Measurements from ENCODE around the gene SLC34A3. TPM values are rescaled to one million over a fixed set of nuclear protein-coding genes. Genes with fewer than 3 reads are reported as not detected.

SLC34A3 gene
- total RNA-seq, 1 donor from 2014 or later, result 0.09 TPM

GRCh38 chr9:137278721-137279711 is 48.3 kb downstream of the SLC34A3 start:
- DNase-seq (ENCODE audit: low read depth) (no peak), FAIRE-seq (no peak)
- Histone ChIP-seq H3K27me3 (ENCODE audit: insufficient read depth, low read length) (no peaks in the 10 kb centered on the region), H3K4me2 (ENCODE audit: low read length) (peak overlapping the region; percentile 93), H2AFZ (ENCODE audit: low read depth, low read length) (no peak overlapping the region), H4K20me1 (ENCODE audit: insufficient read depth, low read length) (peaks cover 47% of the 10 kb centered on the region), H3K4me1 (ENCODE audit: insufficient read depth, low read length) (peaks cover 32% of the 10 kb centered on the region), H3K9me3 (ENCODE audit: insufficient read depth, low read depth, low read length) (no peaks in the 10 kb centered on the region), H3K9ac (ENCODE audit: low read length) (peak overlapping the region; percentile 74), H3K79me2 (ENCODE audit: insufficient read depth, low read length) (peaks cover 28% of the 10 kb centered on the region), H3K27ac (ENCODE audit: low read depth, low read length) (no peak overlapping the region), H3K4me3 (ENCODE audit: insufficient read depth, low read depth, low read length) (peak overlapping the region; percentile 42), H3K36me3 (ENCODE audit: insufficient read depth, low read length) (no peaks in the 10 kb centered on the region)
- H3K4me1 Mint-ChIP-seq (ENCODE audit: low read depth, unreplicated experiment), result no peaks in the 10 kb centered on the region
- H3K27ac Mint-ChIP-seq (ENCODE audit: unreplicated experiment), result no peak overlapping the region
- TF ChIP-seq CTCF (IDR thresholded peaks at IDR 0.05; ENCODE audit: insufficient read depth, low read depth, low read length) (no peak), EZH2 (IDR thresholded peaks at IDR 0.05; ENCODE audit: insufficient read depth, low read length) (no peak)
- no peaks in the 10 kb centered on the region for H3K9me3 Mint-ChIP-seq (ENCODE audit: unreplicated experiment)
- peaks cover 3% of the 10 kb centered on the region for H3K36me3 Mint-ChIP-seq (ENCODE audit: low read depth, unreplicated experiment)
- no peaks in the 10 kb centered on the region for H3K27me3 Mint-ChIP-seq (ENCODE audit: low read depth, unreplicated experiment)
- H3K4me3 Mint-ChIP-seq (ENCODE audit: unreplicated experiment), result no peak overlapping the region

GRCh38 chr9:137279741-137280473 is 49.2 kb downstream of the SLC34A3 start:
- H3K9ac ChIP-seq (ENCODE audit: low read length), result no peak overlapping the region
- no peaks in the 10 kb centered on the region for H3K9me3 ChIP-seq (ENCODE audit: insufficient read depth, low read depth, low read length)
- H3K27ac ChIP-seq (ENCODE audit: low read depth, low read length), result no peak overlapping the region
- H3K36me3 ChIP-seq (ENCODE audit: insufficient read depth, low read length), result no peaks in the 10 kb centered on the region
- H3K4me1 ChIP-seq (ENCODE audit: insufficient read depth, low read length), result peaks cover 32% of the 10 kb centered on the region
- no peak overlapping the region for H2AFZ ChIP-seq (ENCODE audit: low read depth, low read length)
- peak overlapping the region; percentile 40 for H3K4me3 Mint-ChIP-seq (ENCODE audit: unreplicated experiment)
- no peaks in the 10 kb centered on the region for H3K27me3 Mint-ChIP-seq (ENCODE audit: low read depth, unreplicated experiment)
- H3K4me1 Mint-ChIP-seq (ENCODE audit: low read depth, unreplicated experiment), result no peaks in the 10 kb centered on the region
- peaks cover 3% of the 10 kb centered on the region for H3K36me3 Mint-ChIP-seq (ENCODE audit: low read depth, unreplicated experiment)
- peaks cover 28% of the 10 kb centered on the region for H3K79me2 ChIP-seq (ENCODE audit: insufficient read depth, low read length)
- H3K27me3 ChIP-seq (ENCODE audit: insufficient read depth, low read length), result no peaks in the 10 kb centered on the region
- no peak overlapping the region for H3K27ac Mint-ChIP-seq (ENCODE audit: unreplicated experiment)
- TF ChIP-seq EZH2 (IDR thresholded peaks at IDR 0.05; ENCODE audit: insufficient read depth, low read length), result no peak
- TF ChIP-seq CTCF (IDR thresholded peaks at IDR 0.05; ENCODE audit: insufficient read depth, low read depth, low read length), result no peak
- peaks cover 41% of the 10 kb centered on the region for H4K20me1 ChIP-seq (ENCODE audit: insufficient read depth, low read length)
- H3K4me3 ChIP-seq (ENCODE audit: insufficient read depth, low read depth, low read length), result no peak overlapping the region
- DNase-seq (ENCODE audit: low read depth) (no peak), FAIRE-seq (no peak)
- H3K4me2 ChIP-seq (ENCODE audit: low read length), result peak overlapping the region; percentile 76
- no peaks in the 10 kb centered on the region for H3K9me3 Mint-ChIP-seq (ENCODE audit: unreplicated experiment)
